Subcutaneous adipose tissue (tissue), 4 donors: Measurements from ENCODE around the gene PLTP. TPM values are rescaled to one million over a fixed set of nuclear protein-coding genes. Genes with fewer than 3 reads are reported as not detected.

Experiments
- total RNA-seq, 4 donors: library from RNA; depleted of rRNA; stranded (reverse); fragments of >200 nt; gene quantifications; one replicate each; pipeline ENCODE4 v1.1.0, GENCODE V29; 2016
- TF ChIP-seq, protein P1 (sequence below): fragments of 450-650 bp; IDR thresholded peaks from one replicate; pipeline ENCODE4 v1.5.1; 2016; ENCODE audit warnings: low read depth, mild to moderate bottlenecking, control low read depth, antibody characterized with exemption, moderate library complexity

The PLTP gene
- total RNA-seq, 4 donors from 2014 or later = 135 to 475 (median 261) TPM

DNA sequence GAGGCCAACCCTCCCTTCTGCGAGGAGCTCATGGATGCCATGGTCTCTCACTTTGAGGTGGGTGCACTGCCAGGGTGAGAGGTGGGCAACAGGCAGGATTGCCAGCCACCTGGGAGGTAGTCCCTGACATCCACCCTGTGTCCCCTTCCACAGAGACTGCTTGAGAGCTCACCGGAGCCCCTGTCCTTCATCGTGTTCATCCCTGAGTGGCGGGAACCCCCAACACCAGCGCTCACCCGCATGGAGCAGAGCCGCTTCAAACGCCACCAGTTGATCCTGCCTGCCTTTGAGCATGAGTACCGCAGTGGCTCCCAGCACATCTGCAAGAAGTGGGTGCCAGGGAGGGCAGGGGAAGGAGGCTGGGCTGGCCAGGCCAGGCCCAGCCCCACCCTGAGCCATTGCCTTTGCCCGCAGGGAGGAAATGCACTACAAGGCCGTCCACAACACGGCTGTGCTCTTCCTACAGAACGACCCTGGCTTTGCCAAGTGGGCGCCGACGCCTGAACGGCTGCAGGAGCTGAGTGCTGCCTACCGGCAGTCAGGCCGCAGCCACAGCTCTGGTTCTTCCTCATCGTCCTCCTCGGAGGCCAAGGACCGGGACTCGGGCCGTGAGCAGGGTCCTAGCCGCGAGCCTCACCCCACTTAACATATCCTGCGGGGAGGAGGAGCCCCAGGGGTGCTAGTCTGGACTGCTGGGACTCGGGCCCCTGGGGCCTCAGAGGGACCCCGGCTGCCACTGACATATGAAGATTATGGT lies 35.3 kb upstream of the PLTP start:
- TF ChIP-seq, protein P1, sequence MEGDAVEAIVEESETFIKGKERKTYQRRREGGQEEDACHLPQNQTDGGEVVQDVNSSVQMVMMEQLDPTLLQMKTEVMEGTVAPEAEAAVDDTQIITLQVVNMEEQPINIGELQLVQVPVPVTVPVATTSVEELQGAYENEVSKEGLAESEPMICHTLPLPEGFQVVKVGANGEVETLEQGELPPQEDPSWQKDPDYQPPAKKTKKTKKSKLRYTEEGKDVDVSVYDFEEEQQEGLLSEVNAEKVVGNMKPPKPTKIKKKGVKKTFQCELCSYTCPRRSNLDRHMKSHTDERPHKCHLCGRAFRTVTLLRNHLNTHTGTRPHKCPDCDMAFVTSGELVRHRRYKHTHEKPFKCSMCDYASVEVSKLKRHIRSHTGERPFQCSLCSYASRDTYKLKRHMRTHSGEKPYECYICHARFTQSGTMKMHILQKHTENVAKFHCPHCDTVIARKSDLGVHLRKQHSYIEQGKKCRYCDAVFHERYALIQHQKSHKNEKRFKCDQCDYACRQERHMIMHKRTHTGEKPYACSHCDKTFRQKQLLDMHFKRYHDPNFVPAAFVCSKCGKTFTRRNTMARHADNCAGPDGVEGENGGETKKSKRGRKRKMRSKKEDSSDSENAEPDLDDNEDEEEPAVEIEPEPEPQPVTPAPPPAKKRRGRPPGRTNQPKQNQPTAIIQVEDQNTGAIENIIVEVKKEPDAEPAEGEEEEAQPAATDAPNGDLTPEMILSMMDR = no peak

DNA sequence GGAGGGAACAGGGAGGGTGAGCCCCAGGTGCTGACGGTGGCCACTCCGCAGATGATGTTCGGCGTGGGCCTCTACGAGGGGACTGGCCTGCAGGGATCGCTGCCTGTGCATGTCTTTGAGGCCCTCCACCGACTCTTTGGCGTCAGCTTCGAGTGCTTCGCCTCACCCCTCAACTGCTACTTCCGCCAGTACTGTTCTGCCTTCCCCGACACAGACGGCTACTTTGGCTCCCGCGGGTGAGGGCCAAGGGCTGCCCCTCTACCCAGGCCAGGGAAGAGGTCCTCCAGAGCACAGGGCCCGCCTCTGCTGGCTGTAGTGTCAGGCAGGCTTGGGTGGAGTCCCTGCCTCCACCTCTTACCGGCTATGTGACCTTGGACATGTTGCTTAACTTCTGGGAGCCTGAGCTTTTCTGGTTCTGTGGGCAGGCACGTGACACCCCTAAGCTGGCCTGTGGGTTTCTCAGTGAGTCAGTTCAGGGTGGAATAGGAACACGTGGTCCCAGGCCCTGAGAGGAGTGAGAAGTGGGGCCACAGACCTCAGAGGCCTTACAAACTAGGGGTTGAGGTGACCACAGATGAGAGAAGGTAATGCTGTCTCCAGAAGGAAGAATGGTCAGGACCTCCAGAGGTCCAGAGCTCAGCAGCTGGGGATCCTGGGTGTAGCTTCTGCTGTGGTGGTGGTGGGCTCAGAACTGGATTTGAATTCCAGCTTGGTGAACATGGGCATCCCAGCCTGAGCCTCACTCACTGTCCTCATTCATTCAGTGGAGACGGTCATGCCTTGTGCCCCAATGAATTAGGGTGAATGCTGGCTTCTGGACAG lies 34.4 kb upstream of the PLTP start:
- TF ChIP-seq, protein P1 = no peak

DNA sequence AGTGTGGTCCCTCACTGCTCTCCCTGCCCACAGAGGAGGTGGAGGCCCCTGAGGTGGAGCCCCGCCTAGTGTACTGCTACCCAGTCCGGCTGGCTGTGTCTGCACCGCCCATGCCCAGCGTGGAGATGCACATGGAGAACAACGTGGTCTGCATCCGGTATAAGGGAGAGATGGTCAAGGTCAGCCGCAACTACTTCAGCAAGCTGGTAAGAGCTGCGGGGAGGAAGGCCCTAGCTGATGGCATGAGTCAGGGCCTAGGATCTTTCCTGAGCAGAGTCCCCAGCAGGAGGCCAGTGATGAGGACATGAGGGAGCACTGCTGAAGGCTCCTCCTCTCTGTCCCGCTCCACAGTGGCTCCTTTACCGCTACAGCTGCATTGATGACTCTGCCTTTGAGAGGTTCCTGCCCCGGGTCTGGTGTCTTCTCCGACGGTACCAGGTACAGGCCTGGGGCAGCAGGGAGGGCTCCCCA lies 33.8 kb upstream of the PLTP start:
- TF ChIP-seq, protein P1 = no peak

DNA sequence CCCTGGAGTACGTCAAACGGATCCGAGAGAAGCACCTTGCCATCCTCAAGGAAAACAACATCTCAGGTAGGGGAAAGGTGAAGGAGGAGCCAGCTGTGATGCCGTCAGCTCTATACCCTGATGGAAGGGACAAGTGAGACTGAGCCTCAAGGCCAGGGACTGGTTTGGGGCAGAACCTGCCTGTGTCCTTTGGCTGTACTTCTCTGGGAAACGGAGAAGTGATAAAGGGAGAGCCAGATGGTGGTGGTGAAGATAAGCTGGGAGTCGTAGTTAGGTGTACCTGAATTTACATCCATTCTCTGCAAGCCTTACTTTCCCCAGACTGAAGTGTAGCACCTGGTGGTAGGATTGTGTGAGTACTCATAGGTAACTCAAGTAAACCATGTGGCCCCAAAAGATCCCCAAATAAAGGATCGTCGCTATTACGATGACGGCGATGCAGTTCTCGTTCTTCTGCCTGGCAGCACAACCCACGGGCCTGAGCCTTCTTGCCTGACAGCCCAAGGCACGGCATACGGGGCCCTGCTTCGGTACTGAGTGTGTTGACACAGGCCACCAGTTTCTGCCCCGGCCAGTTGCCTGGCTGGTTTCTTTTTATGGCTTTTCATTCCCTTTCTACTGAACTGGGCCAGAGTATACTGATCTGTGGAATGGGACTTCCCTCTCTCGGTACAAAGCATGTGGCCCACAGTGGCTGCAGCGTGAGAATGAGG lies 33.2 kb upstream of the PLTP start:
- TF ChIP-seq, protein P1 = no peak

DNA sequence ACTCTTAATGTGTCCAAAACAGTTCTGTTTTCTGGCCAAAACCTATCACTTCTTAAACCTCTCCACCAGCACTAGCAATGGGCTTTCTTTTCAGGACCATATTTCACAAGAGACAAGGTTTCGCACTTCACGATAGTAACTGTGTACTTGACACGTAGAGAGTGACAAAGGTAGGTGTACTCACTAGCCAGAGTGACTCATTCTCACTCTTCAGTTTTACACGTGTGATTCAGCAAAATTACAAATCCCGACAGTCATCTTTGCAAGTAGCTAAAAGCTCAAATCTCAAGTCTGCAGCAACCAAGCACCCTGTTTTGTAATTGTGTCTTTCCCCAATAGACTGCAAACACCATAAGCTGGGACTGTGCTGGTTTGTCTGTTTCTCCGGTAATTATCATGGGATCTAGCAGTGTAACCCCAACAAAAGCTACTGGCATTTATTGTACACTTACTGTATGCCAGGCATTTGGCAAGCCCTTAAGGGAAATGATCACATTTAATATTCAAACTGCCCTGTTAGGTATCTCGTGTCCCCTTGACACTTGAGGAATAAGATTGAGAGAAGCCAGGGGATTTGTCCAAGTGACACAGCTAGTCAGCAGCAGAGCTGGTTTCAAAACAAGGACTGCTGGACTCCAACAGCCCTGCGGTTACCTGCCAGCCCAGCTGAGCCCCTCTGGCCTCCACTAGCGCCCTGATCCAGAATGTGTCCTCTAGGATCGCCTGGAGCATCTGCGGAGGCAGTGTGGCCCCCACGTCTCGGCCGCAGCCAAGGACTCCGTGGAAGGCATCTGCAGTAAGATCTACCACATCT lies 32.4 kb upstream of the PLTP start:
- TF ChIP-seq, protein P1 = no peak

DNA sequence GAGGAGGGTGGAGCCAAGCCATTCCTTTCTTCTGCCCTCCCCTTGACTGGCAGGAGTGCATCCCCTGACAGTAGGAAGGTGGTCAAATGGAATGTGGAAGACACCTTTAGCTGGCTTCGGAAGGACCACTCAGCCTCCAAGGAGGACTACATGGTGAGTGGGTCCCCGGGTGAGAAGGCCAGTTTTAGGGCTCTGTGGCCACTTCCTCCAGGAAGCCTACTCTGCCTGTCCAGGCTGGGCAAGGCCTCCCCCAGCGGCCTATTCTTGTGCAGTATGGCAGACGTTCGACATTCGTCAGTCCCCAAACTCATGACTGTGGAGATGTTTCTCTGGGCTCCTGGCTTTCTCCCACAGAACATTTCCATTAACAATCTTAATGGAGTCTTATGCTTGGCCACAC lies 31.7 kb upstream of the PLTP start:
- TF ChIP-seq, protein P1 = no peak
